GM19324 (cell line): Measurements from ENCODE around the gene HIVEP2.

ENCODE experiments used
- ATAC-seq: cut with Tn5 transposase; IDR thresholded peaks from one replicate; pipeline ENCODE4 v1.9.1; 2021; ENCODE audit warnings: mild to moderate bottlenecking, moderate library complexity; ENCODE audit not compliant: unreplicated experiment, low FRiP score

The HIVEP2 gene

DNA sequence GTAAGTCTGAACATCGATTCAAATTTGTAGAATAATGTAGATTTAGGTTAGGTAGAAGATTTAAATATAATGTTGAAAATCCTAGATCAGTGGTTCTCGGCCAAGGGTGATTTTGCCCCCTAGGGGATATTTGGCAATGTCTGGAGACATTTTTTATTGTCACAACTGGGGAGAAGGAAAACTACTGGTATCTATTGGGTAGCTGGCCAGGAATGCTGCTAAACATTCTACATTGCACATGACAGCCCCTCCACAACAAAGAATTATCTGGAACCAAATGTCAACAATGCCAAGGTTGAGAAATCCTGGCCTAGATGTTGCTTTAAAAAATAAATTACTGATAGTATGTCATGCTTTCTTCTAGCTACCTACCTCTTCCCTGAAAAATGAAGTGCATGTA, 76.1 kb downstream of the HIVEP2 start:
- ATAC-seq: no peak

DNA sequence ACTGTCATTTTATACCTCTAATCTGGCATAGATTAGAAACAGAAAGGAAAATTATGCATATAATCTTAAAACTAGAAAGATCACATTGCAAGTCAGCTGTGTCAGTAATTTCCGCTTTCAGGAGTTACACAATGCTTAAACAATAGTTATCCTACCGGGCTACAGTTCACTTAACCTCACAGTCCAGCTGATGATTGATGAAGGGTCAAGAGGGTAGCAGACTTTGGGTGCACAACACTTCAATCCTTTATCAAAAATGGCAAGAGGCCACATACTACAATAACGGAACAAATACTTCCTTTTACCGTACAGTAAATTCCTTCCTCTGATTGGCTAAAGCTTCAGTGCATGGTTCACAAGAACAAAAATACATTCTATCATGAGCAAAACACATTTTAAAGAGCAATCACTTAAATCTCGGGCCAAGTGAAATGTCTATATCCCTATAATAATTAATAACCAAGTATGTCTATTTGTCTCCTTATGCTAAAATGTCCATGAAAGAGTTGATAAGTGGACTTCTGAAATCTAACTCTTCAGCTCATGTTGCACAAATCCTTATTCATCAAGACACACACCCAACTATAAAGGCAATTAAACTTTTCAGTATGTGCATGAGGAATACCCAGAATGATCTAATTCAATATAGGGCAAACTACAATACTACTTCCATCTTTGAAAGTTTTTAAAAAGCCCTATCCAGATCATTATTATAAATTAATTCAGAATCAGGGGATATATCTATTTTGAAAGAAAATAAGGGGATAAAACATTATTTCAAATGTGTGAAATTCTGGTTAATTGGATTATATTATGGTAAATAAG, 76.8 kb downstream of the HIVEP2 start:
- ATAC-seq: no peak

- ATAC-seq: no peak
These were observed 77.6 kb downstream of the HIVEP2 start for GRCh38 chr6:142867355-142867801.

DNA sequence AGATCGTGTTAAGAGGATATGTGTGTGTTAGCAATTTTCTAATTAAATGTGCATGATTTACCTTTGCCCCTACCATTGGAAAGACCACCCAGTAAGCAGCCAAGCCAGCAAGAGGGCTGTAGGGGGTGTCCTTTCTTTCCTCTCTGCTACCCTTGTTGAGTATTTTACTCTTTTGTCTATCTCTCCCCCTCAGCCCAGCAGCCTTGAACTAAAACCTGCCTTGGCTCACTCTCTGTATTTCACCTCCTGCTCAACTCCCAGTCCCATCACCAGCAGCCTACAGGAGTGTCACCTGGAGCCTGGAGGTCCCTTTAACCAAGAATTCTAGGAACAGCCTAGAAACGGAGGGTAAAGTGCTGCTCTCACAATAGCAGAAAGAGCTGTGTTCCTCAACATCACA, 81.0 kb downstream of the HIVEP2 start:
- no peak for ATAC-seq

- no peak for ATAC-seq
These were observed 83.3 kb downstream of the HIVEP2 start for GRCh38 chr6:142861711-142862110.

GRCh38 chr6:142860498-142860897, 84.5 kb downstream of the HIVEP2 start:
- ATAC-seq: no peak

DNA sequence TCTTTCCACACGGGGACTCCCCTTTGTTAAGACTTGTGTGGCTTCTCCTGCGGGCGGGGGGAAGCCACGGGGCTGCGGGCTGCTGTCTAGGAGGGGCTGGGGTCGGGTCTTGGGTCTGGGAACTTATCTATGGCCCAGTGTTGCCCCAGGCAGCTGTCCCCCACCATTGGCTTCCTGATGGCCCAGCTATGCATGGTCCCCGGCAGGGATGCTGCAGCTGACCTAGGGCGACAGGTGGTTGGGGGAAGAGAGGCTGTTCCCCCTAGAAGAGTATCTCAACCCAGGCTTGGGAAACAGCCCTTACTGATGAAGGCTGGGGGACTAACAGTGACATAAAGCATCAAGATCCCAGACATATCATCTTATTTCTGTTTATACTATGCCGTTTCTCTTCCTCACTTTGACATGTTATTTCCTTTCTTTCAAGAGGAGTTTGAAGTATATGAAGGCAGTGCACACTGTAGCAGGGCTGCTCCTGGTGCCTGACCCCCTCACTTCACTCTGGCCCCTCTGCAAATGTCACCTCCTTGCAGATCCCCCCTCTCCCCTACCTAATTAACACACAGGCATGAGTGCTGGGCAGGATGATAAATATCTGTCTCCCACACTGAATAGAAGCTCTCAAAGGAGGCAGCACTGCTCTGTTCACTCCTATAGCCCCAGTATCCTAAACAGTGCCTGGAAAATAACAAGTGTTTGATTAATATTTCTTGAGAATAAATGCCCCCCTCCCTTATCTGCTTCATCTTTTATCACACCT, 87.0 kb downstream of the HIVEP2 start:
- ATAC-seq: peak; percentile 24

- ATAC-seq: peak; percentile 52
These were observed 87.7 kb downstream of the HIVEP2 start for GRCh38 chr6:142857233-142857761.

GRCh38 chr6:142856624-142857232, 88.2 kb downstream of the HIVEP2 start:
- ATAC-seq: peak; percentile 64

DNA sequence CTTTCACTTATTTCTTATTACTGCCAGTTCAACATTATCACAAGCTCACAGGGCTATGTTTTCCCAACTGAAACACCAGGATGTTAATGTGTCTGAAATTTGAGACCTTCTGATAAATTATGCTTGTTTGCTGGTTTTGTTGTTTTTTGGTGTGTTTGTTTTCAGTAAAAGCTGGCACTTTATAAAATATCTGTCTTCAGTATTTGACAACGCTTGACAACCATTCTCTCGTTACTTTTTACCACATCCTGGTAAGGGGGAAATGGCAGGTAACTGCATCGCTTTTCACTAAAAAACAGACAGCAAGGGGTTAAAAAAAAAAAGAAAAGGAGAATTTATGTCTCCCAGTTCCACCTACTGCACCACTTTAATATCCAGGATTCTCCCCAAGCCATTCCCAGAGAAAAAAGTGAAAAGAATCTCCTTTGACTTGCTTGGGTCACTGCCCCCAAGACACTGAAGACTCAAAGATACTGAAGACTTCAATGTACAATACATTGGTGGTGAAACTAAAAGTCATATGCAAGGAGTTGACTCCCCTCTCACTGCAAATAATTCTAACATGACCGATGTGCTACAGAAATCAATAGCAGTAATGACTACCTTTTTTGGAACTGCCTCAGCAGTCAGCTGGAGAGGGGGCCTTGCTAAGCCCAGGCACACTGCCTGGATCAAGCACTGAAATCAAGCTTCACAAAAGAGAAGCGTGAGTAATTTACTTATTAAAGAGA, 88.9 kb downstream of the HIVEP2 start:
- no peak for ATAC-seq

DNA sequence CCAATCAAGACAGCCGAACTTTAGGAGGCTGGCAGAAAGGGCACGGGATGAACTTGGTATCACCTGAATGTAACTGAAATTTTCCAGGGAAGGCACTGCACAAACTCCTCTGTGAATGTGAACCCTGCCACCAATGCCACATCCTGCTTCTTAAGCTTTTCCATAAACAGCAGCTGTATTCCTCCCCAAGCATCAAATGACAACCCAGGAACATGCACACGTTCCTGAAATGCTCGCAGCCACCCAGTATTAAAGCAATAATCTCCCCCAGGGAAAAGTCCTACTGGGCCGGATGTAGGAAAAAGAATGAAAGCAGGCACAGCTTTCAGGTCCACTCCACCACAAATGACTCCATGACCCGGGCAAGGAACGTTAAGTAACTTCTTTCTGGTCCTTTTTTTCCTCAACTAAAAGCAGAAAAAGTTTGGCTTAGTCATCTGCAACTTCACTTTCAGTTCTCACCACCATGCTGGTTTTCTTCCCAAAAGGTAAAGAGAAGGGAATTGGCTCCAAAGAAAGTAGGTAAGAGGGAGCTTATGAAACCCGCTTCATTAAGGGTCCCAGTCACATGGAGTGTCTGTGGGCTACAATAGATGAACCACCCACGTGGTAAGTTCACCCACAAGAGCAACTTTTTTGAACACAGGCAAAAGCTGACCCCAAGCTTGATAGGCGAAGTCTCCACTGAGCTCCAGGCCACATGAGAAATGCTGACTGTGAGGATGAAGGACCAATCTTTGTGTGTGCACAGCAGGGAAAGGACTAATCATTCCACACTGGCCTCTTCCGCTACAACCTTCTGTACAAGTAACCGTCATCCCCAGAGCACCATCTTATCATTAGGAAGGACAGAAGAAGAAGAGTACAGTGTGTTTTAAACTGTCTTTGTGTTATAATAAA, 90.1 kb downstream of the HIVEP2 start:
- no peak for ATAC-seq

- no peak for ATAC-seq
These were observed 91.5 kb downstream of the HIVEP2 start for GRCh38 chr6:142853244-142854180.

DNA sequence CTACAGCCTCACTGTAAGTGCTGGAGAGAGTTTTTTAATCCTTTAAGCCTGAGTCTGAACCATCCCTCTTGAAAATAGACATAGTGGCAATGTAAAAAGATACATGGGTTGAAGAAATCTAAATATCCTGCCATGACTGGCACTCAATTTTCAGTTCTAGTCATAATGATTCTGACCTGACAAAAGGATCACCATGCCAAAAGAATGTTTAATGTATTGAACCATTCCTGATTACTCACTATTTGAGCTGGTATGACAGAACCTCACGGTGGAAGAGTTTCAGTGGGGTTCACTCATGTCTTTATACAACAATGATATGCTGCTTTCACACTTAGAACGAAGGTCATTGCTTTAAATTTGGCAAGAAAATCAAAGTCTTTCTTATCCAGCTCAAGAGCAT, 93.4 kb downstream of the HIVEP2 start:
- no peak for ATAC-seq

DNA sequence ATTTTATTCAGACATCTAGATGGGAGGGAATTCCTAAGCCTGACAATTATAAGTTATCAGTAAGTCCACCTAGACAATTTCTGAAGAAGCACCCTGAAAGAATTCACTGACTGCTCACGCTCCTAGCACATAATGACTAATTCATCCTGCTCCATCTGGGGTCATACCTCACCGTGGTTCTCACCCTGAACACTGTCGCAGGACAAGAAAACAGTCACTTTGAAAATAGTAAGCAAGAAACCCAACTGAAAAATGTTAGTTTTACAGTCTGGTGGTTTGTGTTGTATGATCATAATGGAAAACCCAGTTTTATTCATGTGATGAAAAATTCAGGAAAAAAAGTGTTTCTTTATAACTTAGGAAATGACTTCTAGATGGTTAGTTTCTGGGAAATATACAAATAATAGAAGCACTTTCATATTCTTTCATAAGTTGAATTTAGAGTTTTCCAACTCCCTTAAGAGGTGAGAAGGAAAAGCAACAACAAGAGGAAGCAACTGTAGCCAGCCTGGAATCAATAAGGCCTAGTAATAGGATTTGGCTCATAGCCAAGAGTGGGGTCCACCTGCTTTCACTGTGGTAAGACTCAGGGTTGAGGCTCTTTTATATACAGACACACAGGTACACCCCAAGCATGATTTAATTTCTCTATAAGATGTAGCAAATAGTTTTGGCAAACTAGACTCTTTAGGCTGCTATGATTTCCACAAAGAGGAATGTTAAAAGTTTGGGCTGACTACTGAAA, 94.1 kb downstream of the HIVEP2 start:
- ATAC-seq: no peak

- no peak for ATAC-seq
These were observed 96.0 kb downstream of the HIVEP2 start for GRCh38 chr6:142848976-142849375.

DNA sequence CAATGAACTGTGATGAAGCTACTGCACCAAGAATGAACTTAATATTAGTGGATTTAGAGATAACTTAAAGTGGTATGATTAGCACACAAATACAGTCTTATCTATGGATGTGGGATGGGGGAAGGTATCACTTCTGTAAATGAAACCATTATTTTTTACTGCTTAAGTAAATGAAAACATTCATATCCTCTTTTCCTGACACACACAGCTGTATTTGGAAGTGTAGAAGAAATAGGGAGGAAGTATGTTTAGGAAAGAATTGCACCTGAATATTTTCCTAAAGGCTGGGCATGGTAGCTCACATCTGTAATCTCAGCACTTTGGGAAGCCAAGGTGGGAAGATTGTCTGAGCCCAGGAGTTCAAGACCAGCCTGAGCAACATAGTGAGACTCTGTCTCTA, 96.8 kb downstream of the HIVEP2 start:
- ATAC-seq: no peak

GRCh38 chr6:142846883-142847287, 98.1 kb downstream of the HIVEP2 start:
- no peak for ATAC-seq

- no peak for ATAC-seq
These were observed 98.5 kb downstream of the HIVEP2 start for GRCh38 chr6:142846459-142846831.
